Mucosa of descending colon (tissue), 3 donors: ENCODE data around the gene RIOK2. TPM values are rescaled to one million over a fixed set of nuclear protein-coding genes. Genes with fewer than 3 reads are reported as not detected.

Experiments used
- ATAC-seq: fragments of 200-7000 bp; cut with Tn5 transposase; one replicate; pipeline ENCODE4 v1.9.1; 2020; ENCODE audit warnings: mild to moderate bottlenecking, moderate library complexity
- DNase-seq, 3 donors: peaks; one replicate each; pipeline ENCODE4 v3.0.0-alpha.2; 2020
- H3K36me3 ChIP-seq: fragments of 200-600 bp; one replicate; pipeline ENCODE4 v1.8.0; 2021; ENCODE audit warnings: low read depth, mild to moderate bottlenecking
- H3K4me1 ChIP-seq: fragments of 200-600 bp; one replicate; pipeline ENCODE4 v1.8.0; 2021; ENCODE audit warnings: low read depth, mild to moderate bottlenecking
- H3K4me3 ChIP-seq: fragments of 200-600 bp; one replicate; pipeline ENCODE4 v1.8.0; 2021; ENCODE audit warnings: mild to moderate bottlenecking
- H3K9me3 ChIP-seq: fragments of 200-600 bp; one replicate; pipeline ENCODE4 v1.8.0; 2021; ENCODE audit warnings: mild to moderate bottlenecking
- intact Hi-C, 2 donors: fragments of 100-400 bp; cut with DNase I in 1 of 2; cut with micrococcal nuclease in 1 of 2; formaldehyde crosslinking; loops; one replicate each; pipeline versions ENCODE4 v1.11.0 to v1.11.1; 2022; cut with DNase I, micrococcal nuclease
- total RNA-seq, 3 donors: library from RNA; stranded (reverse); fragmentation: NEBNext Ultra II Directional in 2 of 3; extraction: Animal tissue kit (Norgen Biotek cat#: 25700) in 2 of 3; gene quantifications; one replicate each; pipeline versions ENCODE4 v1.2.1 to v1.2.4, GENCODE V29; 2021 to 2023
- TF ChIP-seq, protein P1 (sequence below): fragments of 200-600 bp; IDR thresholded peaks from one replicate; pipeline ENCODE4 v1.8.0; 2022; ENCODE audit warnings: antibody characterized with exemption, mild to moderate bottlenecking
- donor health status: DM: no; HTN: no; CAD: no; lungs with moderate emphysema.
- donor health status: DM: no; HTN: no; CAD: no.
- donor health status: DM: no; HTN: yes; CAD: no.

Gene RIOK2
- total RNA-seq, 3 donors from 2014 or later = 18.0 to 26.8 (median 21.3) TPM

- TF ChIP-seq, protein P1, sequence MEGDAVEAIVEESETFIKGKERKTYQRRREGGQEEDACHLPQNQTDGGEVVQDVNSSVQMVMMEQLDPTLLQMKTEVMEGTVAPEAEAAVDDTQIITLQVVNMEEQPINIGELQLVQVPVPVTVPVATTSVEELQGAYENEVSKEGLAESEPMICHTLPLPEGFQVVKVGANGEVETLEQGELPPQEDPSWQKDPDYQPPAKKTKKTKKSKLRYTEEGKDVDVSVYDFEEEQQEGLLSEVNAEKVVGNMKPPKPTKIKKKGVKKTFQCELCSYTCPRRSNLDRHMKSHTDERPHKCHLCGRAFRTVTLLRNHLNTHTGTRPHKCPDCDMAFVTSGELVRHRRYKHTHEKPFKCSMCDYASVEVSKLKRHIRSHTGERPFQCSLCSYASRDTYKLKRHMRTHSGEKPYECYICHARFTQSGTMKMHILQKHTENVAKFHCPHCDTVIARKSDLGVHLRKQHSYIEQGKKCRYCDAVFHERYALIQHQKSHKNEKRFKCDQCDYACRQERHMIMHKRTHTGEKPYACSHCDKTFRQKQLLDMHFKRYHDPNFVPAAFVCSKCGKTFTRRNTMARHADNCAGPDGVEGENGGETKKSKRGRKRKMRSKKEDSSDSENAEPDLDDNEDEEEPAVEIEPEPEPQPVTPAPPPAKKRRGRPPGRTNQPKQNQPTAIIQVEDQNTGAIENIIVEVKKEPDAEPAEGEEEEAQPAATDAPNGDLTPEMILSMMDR = no peak
- H3K36me3 ChIP-seq = no peaks in the 10 kb centered on the region
- peak; percentile 66 for ATAC-seq
- no peak for DNase-seq
- intact Hi-C loops = no loop called here
- no peaks in the 10 kb centered on the region for H3K9me3 ChIP-seq
- H3K4me1 ChIP-seq = peaks cover 7% of the 10 kb centered on the region
- H3K4me3 ChIP-seq = no peak overlapping the region
Measured at GRCh38 chr5:97112230-97112629, 70.8 kb downstream of the RIOK2 start.

- no peaks in the 10 kb centered on the region for H3K9me3 ChIP-seq
- DNase-seq (peak; percentile 57 to 76 (median 63)), ATAC-seq (peak; percentile 84)
- peaks cover 7% of the 10 kb centered on the region for H3K4me1 ChIP-seq
- TF ChIP-seq, protein P1 = no peak
- intact Hi-C loops = no loop called here
- H3K36me3 ChIP-seq = no peaks in the 10 kb centered on the region
- no peak overlapping the region for H3K4me3 ChIP-seq
Measured at GRCh38 chr5:97111616-97112015, 71.4 kb downstream of the RIOK2 start.

GRCh38 chr5:97111004-97111403 lies 72.0 kb downstream of the RIOK2 start:
- peaks cover 7% of the 10 kb centered on the region for H3K4me1 ChIP-seq
- H3K4me3 ChIP-seq = no peak overlapping the region
- no peak for DNase-seq
- TF ChIP-seq, protein P1 = no peak
- no peaks in the 10 kb centered on the region for H3K9me3 ChIP-seq
- ATAC-seq = no peak
- intact Hi-C loops = no loop called here
- no peaks in the 10 kb centered on the region for H3K36me3 ChIP-seq

Other genes with a start within 250 kb of the RIOK2 start
- 10 to 100 TPM; 32.3 to 54.7 (median 38.2) TPM for gene LNPEP, start 247.2 kb downstream of the RIOK2 start, total RNA-seq
- 1 to 10 TPM in 1 of 3 donors, not detected in 2; 1.7 TPM for gene LIX1, start 40.6 kb downstream of the RIOK2 start, total RNA-seq